SH-SY5Y (cell line): ENCODE measurements around the gene KRTAP4-9.

Experiments
- GATA2 ChIP-seq: IDR thresholded peaks from 2 replicates; pipeline ENCODE4 v1.6.1; 2011; ENCODE audit warnings: mild to moderate bottlenecking, low read depth, low read length
- GATA3 ChIP-seq: IDR thresholded peaks from 2 replicates; pipeline ENCODE4 v1.6.1; 2011; ENCODE audit warnings: low read depth, mild to moderate bottlenecking, low read length, moderate library complexity

GRCh38 chr17:41076788-41077187, 28.4 kb upstream of the KRTAP4-9 start:
- TF ChIP-seq GATA2 = no peak
- TF ChIP-seq GATA3 = no peak
